ENCODE results near the gene CATSPER4. TPM values are rescaled to one million over a fixed set of nuclear protein-coding genes. Genes with fewer than 3 reads are reported as not detected.

The CATSPER4 gene
- total RNA-seq = not detected in 2 replicates

GRCh38 chr1:26190373-26190987, at the start of gene CATSPER4:
Gene CATSPER4 (plus strand): TSS chr1:26190602. CDS start chr1:26190628, 26 bp downstream.

GRCh38 chr1:26158908-26159742, 31.3 kb upstream of the CATSPER4 start, which contains the start of gene FAM110D:
Gene FAM110D (plus strand): TSS chr1:26159079. CDS start chr1:26161292, 2,213 bp downstream.

GRCh38 chr1:26168410-26169197, 21.8 kb upstream of the CATSPER4 start, which contains the start of gene C1orf232:
Gene C1orf232 (minus strand): TSS chr1:26168963. CDS start chr1:26168499, 464 bp downstream.

GRCh38 chr1:26169669-26170471, 20.5 kb upstream of the CATSPER4 start, which contains the start of gene ZNF593:
Gene ZNF593 (plus strand): TSS chr1:26169908. CDS start chr1:26169984, 76 bp downstream.

GRCh38 chr1:26171084-26172072, 19.0 kb upstream of the CATSPER4 start, which contains the start of gene ZNF593OS:
Gene ZNF593OS (minus strand): TSS chr1:26171832. CDS start chr1:26171661, 171 bp downstream.

GRCh38 chr1:26177182-26177684, 13.2 kb upstream of the CATSPER4 start, which contains the start of gene CNKSR1:
Gene CNKSR1 (plus strand): TSS chr1:26177491. CDS start chr1:26177548, 57 bp downstream.

GRCh38 chr1:26233903-26234643, 43.7 kb downstream of the CATSPER4 start, which contains the start of gene CEP85:
Gene CEP85 (plus strand): TSS chr1:26234200. CDS start chr1:26239784, 5,584 bp downstream.

Other genes with a start within 250 kb of the CATSPER4 start
- 7.9 and 13.2 TPM in 2 replicates for gene PAFAH2, start 192.5 kb upstream of the CATSPER4 start, total RNA-seq
- under 0.01 and 0.43 TPM in 2 replicates for gene EXTL1, start 168.8 kb upstream of the CATSPER4 start, total RNA-seq
- gene SLC30A2, start 144.5 kb upstream of the CATSPER4 start, total RNA-seq = not detected in 2 replicates
- 0.22 TPM in 1 of 2 replicates, not detected in the other for gene TRIM63, start 123.0 kb upstream of the CATSPER4 start, total RNA-seq
- gene PDIK1L, start 78.8 kb upstream of the CATSPER4 start, total RNA-seq = 4.6 and 5.6 TPM in 2 replicates
- gene FAM110D, start 31.5 kb upstream of the CATSPER4 start, total RNA-seq = not detected in 2 replicates
- not detected in 2 replicates for gene C1orf232, start 21.6 kb upstream of the CATSPER4 start, total RNA-seq
- 24.3 and 26.3 TPM in 2 replicates for gene ZNF593, start 20.7 kb upstream of the CATSPER4 start, total RNA-seq
- not detected in 2 replicates for gene ZNF593OS, start 18.8 kb upstream of the CATSPER4 start, total RNA-seq
- 0.22 TPM in 1 of 2 replicates, not detected in the other for gene CNKSR1, start 13.1 kb upstream of the CATSPER4 start, total RNA-seq
- gene CEP85, start 43.6 kb downstream of the CATSPER4 start, total RNA-seq = 2.4 and 13.7 TPM in 2 replicates
- gene SH3BGRL3, start 89.5 kb downstream of the CATSPER4 start, total RNA-seq = 32.0 and 36.7 TPM in 2 replicates
- 6.8 and 7.7 TPM in 2 replicates for gene UBXN11, start 116.0 kb downstream of the CATSPER4 start, total RNA-seq
- not detected in 2 replicates for gene CD52, start 127.4 kb downstream of the CATSPER4 start, total RNA-seq
- under 0.01 TPM in 1 of 2 replicates, not detected in the other for gene CRYBG2, start 163.5 kb downstream of the CATSPER4 start, total RNA-seq
- gene ZNF683, start 182.1 kb downstream of the CATSPER4 start, total RNA-seq = not detected in 2 replicates
- not detected in 2 replicates for gene LIN28A, start 220.2 kb downstream of the CATSPER4 start, total RNA-seq
- 56.2 and 87.6 TPM in 2 replicates for gene DHDDS, start 241.7 kb downstream of the CATSPER4 start, total RNA-seq